GM18868 (cell line): ENCODE data around the gene PCDHB14.

Experiments
- ATAC-seq: cut with Tn5 transposase; IDR thresholded peaks from one replicate; pipeline ENCODE4 v1.9.1; 2021; ENCODE audit warnings: mild to moderate bottlenecking, moderate library complexity; ENCODE audit not compliant: unreplicated experiment

Gene PCDHB14

GRCh38 chr5:141269195-141269594 lies 46.1 kb downstream of the PCDHB14 start:
- no peak for ATAC-seq

GRCh38 chr5:141272906-141273305 lies 49.8 kb downstream of the PCDHB14 start:
- ATAC-seq, result no peak
